Measurements from ENCODE around the gene IFNA14.

GRCh38 chr9:21228122-21228521 lies 11.7 kb downstream of the IFNA14 start, which contains the start of gene IFNA17:
- TF ChIP-seq EZH2 (IDR thresholded peaks at IDR 0.05; ENCODE audit: insufficient read depth, poor library complexity, severe bottlenecking) (no peak), EZH2phosphoT487 (IDR thresholded peaks at IDR 0.05; ENCODE audit: insufficient read depth, low read depth) (no peak)
